GM21423 (cell line): Measurements from ENCODE around the gene FRRS1.
A peak's percentile ranks its signal among the peaks of the same experiment; 100 is the strongest.
"Not testable (repeated sequence)": the region's sequence is repeated elsewhere in the genome, so short reads cannot be mapped to it uniquely, and the experiment has no call there.

ENCODE experiments used
- ATAC-seq: cut with Tn5 transposase; IDR thresholded peaks from one replicate; pipeline ENCODE4 v1.9.1; 2021; ENCODE audit warnings: mild to moderate bottlenecking, moderate library complexity; ENCODE audit not compliant: unreplicated experiment

The FRRS1 gene

DNA sequence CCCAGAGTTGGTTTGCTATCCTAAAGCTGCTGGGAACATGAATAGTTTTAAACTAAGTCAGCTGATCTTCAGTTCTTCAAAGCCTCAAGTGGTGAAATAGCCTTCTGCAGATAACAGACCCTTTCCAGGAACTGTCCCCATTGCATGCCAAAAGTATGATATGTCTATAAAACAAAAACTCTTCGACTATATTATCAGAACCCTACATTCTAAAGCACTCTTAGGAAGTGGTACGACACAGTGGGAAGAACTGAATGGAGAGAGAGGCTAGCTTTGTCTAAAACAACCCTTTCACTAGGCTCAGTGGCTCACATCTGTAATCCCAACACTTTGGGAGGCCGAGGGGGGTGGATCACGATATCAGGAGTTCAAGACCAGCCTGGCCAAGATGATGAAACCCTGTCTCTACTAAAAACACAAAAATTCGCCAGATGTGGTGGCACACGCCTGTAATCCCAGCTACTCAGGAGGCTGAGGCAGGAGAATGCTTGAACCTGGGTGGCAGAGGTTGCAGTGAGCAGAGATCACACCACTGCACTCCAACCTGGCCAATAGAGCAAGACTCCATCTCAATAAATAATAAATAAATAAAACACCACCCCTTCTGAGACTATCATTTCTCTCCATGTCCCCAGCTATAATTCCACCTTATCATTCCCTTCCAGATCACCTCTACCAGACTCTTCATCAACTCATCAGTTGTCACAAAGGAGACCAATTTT lies 2.2 kb upstream of the FRRS1 start:
- no peak for ATAC-seq

DNA sequence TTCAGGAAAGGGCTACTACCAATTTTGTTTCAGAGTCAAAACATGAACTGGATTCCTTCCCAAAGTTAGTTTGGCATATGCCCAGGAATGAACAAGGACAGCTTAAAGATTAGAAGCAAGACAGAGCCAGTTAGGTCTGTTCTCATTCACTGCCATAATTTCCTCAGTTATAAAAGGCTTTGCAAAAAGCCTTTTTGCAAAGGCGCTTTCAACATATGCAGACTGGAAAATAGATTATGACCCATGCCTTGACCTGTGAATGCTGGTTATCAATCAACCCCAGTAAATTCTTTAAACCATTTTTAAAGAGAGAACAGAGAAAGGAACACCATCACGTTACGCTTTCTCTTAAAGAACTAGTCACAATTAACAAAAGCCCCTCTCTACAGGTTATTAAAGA lies 1.7 kb upstream of the FRRS1 start:
- ATAC-seq = no peak

DNA sequence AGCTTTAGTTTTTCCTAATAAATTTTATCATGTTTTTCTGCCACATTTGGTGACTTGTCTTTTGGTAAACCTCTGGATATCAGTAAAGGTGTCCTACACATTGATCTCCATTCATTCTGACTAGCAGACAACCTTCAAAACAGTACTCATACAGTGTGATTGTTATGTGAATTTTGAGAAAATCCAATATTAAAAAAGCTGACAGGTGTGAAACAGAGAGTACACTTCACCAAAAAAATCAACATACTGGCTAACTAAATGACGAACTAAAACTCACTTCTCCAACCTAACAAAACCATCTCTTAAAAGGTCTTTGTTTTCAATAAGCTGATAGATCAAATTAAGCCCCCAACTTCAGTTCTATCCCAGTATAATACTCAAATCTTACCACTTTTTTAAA lies 1.5 kb downstream of the FRRS1 start:
- ATAC-seq = no peak

DNA sequence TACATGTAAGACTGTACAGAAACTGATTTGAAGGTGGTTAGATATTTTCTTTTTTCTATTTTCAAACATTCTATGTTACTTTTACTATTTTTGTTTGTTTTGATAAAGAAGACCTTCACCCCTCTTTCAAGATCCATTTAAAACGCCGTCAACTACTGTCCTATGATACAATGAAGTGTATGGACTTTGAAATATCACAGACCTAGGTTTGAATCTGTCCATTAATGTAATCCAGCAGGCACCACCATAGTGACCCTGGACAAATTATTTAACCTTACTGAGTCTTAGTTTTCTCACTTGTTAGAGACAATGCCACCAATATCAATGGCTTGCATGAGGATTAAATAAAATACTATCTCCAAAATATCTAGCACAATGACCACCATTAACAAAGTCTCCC lies 2.0 kb downstream of the FRRS1 start:
- ATAC-seq = no peak

DNA sequence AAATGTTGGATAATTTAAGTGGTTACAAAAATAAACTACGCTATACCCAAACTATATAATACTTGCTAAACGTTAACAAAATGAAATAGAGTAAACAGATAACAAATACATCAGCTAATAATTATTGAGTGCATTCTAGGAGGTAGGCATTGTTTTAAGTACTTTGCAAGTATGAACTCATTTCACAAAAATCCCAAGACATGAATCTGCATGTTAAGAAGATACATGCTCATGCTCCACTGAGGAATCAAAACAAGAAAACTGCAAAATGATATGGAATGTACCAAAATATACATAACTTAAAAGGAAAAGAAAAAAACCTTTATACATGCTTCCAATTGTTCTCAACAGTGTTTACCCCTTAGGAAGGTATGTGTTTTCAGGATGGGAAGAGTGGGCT lies 2.5 kb downstream of the FRRS1 start:
- no peak for ATAC-seq

DNA sequence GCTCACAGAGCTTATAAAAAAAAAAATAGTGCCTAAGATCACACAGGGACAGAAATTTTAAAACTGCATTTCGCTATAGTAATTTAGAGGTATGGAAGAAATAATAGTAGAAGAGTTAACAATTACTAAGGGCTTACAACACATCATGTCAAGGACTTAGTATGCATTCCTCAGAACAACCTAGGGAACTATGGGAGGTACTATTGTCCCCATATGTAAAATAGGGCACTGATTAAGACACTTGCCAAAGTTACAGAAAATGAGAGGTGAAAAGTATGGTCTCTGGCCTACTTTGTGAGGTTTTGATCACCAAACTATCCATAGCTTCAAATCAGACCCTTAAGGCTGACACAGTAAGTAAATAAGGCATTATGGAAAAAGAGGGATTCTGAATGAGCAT lies 4.7 kb downstream of the FRRS1 start:
- ATAC-seq = no peak

DNA sequence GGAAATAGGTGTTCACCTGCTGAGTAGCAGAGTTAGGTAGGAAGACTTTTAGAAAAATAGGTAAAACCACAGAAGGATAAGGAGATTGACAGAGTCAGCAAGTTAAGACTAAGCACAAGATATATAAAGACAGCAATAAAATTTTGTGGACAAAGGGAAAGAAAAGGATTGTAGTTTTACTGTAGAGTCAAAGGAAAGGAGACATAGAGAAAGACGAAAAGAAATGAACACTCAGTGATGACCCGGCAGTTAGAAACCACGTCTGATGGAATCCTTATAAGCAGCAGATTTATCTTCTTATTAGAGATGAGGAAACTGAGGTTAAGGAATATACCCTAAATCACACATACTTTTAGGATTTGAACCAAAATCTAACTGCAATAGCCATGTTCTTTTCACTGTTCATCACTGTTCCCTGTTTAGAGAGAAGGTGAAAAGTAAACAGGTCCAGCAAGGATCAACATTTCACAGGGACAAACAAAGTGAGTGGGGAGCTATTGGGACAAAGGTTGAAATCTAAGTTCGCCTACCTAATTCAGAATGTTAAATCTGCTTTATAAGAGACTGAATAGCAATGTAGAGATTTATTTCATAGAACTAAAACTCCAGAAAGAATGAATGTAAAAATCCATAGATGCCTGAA lies 6.8 kb downstream of the FRRS1 start:
- ATAC-seq = no peak

DNA sequence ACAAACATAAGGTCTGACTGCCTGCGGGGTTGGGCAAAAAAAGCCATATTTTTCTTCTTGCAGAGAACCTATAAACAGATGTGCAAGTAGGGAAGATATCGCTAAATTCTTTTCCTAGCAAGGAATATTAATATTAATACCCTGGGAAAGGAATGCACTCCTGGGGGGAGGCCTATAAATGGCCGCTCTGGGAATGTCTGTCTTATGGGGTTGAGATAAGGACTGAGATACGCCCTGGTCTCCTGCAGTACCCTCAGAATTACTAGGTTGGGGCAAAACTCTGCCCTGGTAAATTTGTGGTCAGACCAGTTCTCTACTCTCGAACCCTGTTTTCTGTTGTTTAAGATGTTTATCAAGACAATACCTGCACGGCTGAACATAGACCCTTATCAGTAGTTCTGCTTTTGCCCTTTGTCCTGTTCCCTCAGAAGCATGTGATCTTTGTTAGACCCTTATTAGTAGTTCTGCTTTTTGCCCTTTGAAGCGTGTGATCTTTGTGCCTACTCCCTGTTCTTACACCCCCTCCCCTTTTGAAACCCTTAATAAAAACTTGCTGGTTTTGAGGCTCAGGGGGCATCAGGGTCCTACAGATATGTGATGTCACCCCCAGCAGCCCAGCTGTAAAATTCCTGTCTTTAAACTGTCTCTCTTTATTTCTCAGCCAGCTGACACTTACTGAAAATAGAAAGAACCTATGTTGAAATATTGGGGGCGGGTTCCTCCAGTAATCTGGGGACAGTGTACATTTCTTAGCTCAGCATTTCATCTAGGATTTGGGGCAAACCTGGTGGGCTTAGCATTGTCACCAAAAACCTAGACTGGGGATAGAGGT lies 7.5 kb downstream of the FRRS1 start:
- ATAC-seq = not testable (repeated sequence)

DNA sequence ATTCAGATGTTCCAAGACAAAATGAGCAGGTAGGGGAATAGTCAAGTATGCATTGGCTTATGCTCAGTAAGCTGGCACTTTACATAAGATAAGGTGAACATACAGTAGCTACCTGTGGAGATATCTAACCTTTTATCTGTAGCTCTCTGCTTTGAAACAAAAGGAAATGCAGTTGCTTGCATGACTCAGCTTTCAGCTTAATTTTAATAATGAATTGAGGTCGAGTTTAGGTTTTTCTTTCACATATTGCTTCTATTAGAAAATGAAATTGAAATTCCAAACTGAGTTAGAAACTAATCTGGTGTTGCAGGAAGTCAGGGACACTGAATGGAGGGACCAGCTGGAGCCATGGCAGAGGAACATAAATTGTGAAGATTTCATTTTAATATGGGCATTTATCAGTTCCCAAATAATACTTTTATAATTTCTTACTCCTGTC lies 8.3 kb downstream of the FRRS1 start:
- ATAC-seq = peak; percentile 68

DNA sequence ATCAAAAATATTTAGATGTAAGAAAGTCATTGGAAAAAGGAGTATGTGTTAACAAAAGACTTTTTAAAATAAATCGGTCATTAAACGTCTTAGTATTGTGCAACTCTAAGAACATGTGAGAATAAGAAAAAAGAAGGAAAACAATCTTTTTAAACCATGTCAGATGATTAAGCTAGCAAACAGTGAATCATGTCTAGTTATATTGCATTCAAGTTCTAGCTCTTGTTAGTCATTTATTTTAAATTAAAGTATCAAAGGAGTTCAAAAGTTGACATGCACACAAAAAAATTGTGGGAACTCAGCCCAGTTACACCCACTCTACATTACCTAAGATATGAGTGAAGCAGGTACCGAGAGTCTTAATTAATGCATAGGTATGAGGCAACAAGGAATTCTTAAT lies 9.8 kb downstream of the FRRS1 start:
- ATAC-seq = no peak

DNA sequence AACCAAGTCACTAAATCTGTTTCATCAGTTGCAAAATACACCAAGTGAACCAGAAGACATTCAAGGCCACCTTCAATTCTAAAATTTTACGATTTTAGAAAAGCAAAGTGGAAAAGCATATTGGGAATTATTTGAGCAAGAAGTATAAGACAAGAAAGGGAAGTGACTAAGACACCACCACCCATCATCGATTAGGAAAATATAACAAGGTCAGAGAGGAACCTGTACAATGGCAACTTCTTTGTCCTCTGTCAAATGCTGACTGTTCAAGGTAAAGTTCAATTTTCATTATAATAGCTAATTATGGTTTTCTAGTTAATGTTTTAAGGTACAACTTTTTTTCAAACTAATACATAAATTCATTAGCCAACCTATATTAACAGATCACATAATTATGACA lies 10.8 kb downstream of the FRRS1 start:
- no peak for ATAC-seq

DNA sequence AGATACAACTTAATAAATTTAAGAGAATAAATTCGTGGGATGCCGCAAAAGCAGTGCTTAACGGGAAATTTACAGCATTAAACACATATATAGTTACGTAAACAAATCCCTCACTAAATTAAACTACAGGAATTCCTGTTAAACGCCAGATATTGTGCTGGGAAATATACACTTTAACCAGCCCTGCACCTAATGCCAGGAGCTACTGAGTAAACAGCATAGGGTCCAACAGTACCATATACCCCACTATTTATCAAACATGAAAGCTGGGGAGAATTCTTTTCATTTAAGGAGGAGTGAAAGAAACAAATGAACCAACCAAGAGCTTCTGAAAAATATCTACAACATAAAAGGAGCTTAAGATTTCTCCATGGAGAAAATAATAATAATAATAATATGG lies 11.7 kb downstream of the FRRS1 start:
- ATAC-seq = no peak

DNA sequence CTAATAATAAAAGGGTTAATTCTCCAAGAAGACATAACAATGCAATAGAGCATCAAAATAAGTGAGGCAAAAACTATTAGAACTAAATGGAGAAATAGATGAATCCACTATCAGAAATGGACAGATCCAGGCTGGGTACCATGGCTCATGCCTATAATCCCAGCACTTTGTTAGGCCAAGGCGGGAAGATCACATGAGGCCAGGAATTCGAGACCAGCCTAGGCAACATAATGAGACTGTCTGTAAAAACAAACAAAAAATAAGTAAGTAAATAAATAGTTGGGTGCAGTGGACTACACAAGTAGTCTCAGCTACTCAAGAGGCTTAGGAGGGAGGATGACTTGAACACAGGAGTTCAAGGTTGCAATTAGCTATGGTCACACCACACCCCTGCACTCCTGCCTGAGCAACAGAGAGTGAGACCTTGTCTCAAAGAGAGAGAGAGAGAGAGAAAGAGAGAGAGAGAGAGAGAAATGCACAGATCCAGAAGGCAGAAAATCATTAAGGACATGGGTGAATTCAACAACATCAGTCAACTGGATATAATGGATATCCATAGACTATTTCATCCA lies 12.3 kb downstream of the FRRS1 start:
- ATAC-seq = no peak

DNA sequence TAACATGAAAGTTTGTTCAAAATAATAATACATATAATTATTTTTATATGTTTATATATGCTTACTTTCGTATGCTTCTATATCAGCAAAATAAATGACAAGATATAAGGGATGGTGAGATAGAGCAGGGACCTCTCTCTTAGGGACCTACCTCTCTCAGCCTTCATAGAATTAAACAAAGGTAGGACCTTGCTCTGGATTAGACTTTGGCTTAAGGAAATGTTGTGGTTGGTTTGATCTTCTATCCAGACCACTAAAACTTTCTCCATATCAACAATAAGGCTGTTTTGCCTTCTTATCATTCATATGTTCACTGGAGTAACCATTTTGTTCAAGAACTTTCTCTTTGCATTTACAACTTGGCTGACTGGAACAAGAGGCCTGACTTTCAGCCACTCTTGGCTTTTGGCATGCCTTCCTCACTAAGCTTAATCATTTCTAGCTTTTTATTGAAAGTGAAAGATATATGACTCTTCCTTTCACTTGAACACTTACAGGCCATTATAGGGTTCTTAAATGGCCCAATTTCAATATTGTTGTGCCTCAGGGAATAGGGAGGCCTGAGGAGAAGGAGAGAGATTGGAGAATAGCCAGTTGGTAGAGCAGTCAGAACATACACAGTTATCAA lies 14.4 kb downstream of the FRRS1 start:
- ATAC-seq = peak; percentile 77

DNA sequence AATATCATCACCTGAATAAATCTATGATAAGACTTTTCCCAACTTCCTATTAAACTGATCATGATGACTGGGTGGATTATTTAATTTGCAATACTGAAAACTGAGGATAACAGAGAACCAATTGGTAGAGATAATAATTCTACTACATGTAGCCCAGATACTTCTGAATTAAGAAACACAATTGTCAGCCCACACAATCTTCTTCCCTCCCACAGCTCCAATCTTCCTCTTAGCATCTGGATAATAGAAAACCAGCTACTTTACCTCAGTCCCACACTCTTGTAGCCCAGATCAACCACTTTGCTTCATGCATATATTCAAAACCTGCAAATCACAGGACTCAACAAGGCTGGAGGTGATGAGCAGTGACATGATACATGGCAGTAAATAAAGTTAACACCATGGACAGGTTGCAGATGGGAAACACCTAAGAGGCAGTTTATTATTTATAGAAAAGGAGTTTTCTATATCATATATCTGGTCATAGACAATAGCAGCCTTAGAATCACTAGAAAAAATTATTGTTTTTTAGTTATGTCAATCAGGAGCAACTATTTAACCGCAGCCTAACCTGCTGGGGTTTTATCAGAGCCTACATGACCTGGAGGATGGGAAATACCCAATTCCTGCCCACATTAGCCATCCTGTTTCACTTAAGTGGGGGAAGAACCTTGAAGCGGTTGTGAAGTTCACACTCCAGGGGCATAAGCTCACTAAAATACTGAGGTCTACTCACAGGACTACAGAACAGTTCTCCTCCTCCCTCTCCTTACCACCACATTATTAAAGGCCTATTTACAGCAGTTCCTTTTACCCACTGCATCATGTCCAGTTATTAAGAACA lies 16.7 kb downstream of the FRRS1 start:
- ATAC-seq = peak; percentile 85

DNA sequence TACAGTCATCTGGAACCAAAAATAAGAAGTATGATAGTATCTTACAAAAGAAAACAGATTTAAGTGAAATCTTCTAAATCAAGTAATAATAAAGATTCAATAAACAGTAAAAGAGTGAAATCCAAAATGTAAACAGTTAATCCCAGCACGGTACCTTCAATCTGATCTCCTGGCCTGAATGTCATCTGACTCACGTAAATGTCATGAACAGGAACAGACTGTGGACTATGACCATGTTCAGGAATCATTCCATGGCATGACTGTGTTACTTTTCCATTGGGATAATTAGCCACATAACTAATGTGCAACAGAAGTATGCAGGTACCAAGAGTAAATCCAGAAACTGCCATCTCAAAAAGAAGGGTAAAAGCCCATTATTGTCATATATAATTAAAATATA lies 18.0 kb downstream of the FRRS1 start:
- no peak for ATAC-seq

DNA sequence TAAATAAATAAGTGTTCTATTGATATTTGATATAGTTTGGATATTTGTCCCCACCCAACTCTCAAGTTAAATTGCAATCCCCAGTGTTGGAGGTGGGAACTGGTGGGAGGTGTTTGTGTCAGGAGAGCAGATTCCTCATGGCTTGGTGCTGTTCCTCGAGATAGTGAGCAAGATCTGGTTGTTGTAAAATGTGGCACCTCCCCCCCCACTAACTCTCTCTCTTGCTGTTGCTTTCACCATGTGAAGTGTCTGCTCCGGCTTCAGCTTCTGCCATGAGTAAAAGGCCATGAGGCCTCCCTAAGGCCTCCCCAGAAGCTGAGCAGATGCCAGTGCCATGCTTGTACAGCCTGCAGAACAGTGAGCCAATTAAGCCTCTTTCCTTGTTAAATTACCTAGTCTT lies 20.8 kb downstream of the FRRS1 start:
- no peak for ATAC-seq

DNA sequence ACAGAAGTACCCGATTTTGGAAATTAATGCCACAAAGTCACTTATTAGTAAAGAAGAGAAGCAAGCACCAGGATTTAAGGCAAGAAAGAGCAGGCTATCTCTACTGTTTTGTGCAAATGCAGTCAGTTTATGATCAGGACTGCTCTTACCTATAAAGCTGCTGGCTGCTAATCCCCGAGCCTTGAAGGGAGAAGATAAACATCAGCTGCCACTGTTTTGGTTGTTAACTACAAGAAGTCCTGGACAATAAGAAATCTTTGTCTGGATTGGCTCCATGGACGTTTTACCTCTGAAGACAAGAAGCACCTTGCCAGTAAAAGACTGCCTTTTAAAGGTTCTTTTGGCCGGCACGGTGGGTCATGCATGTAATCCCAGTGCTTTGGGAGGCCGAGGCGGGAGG lies 21.4 kb downstream of the FRRS1 start:
- ATAC-seq = no peak

DNA sequence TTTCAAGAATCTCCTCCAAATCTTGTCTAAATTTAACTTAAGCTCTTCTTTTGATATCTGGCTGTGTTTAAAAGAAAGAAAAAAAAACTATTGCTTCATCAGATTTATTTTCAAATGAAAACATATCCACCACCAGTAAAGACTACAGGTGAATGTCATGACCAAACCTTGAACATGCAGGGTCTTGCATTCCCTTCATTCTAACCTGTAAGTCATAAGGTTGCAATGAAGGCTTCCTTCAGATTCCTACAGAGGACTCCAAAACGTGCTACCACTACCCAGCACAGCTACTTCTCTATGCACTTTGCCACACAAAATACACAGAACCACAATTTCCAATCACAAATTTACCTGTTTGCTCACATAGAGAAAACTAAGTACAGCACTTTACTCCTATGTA lies 26.3 kb downstream of the FRRS1 start:
- no peak for ATAC-seq

DNA sequence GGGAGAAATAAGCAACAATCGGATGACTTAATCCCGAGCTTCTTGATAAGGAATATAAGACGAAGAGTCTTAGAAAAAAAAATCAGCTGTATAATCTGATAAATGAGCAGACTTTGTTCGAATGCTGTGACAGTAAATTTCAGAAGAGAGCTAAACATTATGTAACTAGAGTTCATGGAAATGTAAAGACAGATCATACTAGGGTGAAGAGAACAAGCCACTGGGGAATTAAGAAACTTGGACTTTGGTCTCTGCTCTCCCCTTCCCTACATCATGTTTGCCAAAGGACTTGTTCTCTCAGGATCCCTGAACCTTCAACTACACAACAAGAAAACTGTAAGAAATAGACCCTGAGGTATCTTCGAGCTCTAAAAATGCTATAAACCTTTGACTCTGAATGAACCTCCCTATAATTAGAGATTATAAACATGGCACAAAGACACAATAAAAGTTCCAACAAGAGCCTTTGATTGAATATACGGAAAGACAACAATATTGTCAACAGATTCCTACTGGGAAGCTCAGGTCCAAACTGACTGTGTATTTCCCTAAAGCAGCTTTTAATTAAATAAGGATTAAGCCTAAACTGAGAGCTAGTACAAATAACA lies 27.5 kb downstream of the FRRS1 start:
- no peak for ATAC-seq
